Sigmoid colon (tissue), 7 donors: ENCODE results near the gene GSX1. TPM values are rescaled to one million over a fixed set of nuclear protein-coding genes. Genes with fewer than 3 reads are reported as not detected.
A peak's percentile ranks its signal among the peaks of the same experiment; 100 is the strongest.

Experiments
- DNase-seq: peaks from one replicate; pipeline ENCODE4 v3.0.0-alpha.2; 2019
- H3K27ac ChIP-seq, 4 donors: fragments of 200-600 bp; sonication (generic); one replicate each; pipeline ENCODE4 v1.5.1; 2016 to 2019; ENCODE audit warnings: mild to moderate bottlenecking in 1 of 4
- H3K27me3 ChIP-seq, 3 donors: fragments of 200-600 bp; sonication (generic); one replicate each; pipeline ENCODE4 v1.5.1; 2019; ENCODE audit warnings: mild to moderate bottlenecking in 1 of 3
- H3K36me3 ChIP-seq, 4 donors: fragments of 200-600 bp; sonication (generic); one replicate each; pipeline ENCODE4 v1.5.1; 2016 to 2019
- H3K4me1 ChIP-seq, 4 donors: fragments of 200-600 bp; sonication (generic); one replicate each; pipeline ENCODE4 v1.5.1; 2017 to 2019
- H3K4me3 ChIP-seq, 4 donors: fragments of 200-600 bp; sonication (generic); one replicate each; pipeline ENCODE4 v1.5.1; 2017 to 2019; ENCODE audit warnings: mild to moderate bottlenecking in 2 of 4, moderate library complexity in 1 of 4
- H3K9me3 ChIP-seq, 4 donors: fragments of 200-600 bp in 3 of 4; sonication (generic) in 3 of 4; one replicate each; pipeline versions ENCODE4 v1.5.1 to v1.6.1; 2013 to 2019
- CTCF ChIP-seq, 4 experiments: fragments of 450-650 bp in 3 of 4; fragments of 200-600 bp in 1 of 4; IDR thresholded peaks; one replicate each; pipeline ENCODE4 v1.5.1; 2016 to 2019; ENCODE audit warnings: antibody characterized with exemption in 4 of 4, mild to moderate bottlenecking in 3 of 4, moderate library complexity in 2 of 4
- EP300 ChIP-seq, 4 donors: sonication (generic); formaldehyde crosslinking; IDR thresholded peaks; one replicate each; pipeline ENCODE4 v1.6.1; 2017; ENCODE audit warnings: antibody characterized with exemption in 4 of 4
- POLR2A ChIP-seq, 2 donors: fragments of 450-650 bp; IDR thresholded peaks; one replicate each; pipeline ENCODE4 v1.6.1; 2016; ENCODE audit warnings: antibody characterized with exemption in 2 of 2, mild to moderate bottlenecking in 2 of 2, moderate library complexity in 2 of 2
- POLR2AphosphoS5 ChIP-seq, 4 donors: sonication (generic); formaldehyde crosslinking; IDR thresholded peaks; one replicate each; pipeline ENCODE4 v1.6.1; 2017; ENCODE audit warnings: antibody characterized with exemption in 4 of 4
- WGBS, 2 donors: extraction: QIAGEN DNeasy Blood & Tissue Kit; methylation state at CpG; one replicate each; pipeline ENCODE4 v1.1.7; 2013; 5-methylcytosine and 5-hydroxymethylcytosine counted together
- intact Hi-C: fragments of 100-400 bp; cut with DNase I; formaldehyde crosslinking; loops from one replicate; pipeline ENCODE4 v1.15.1; 2023
- polyA plus RNA-seq, 3 donors: library from polyadenylated mRNA; stranded (reverse); fragments of 200-250 nt; gene quantifications; one replicate each; pipeline ENCODE4 v1.2.3, GENCODE V29; 2013
- total RNA-seq, 4 donors: library from RNA; depleted of rRNA; stranded (reverse); fragments of >200 nt; gene quantifications; one replicate each; pipeline ENCODE4 v1.1.0, GENCODE V29; 2016
- donor health status: healthy with polysubstance abuse.
- donor health status: Bipolar disorder and iron deficiency.
- donor health status: healthy.

The GSX1 gene
- total and polyA plus RNA-seq, 7 donors = not detected

GRCh38 chr13:27789153-27789494 is 3.2 kb upstream of the GSX1 start:
- Histone ChIP-seq H3K9me3 (no peaks in the 10 kb centered on the region), H3K27ac (no peak overlapping the region), H3K36me3 (no peaks in the 10 kb centered on the region), H3K27me3 (peaks cover 54 to 80% (median 64%) of the 10 kb centered on the region in 3 donors), H3K4me1 (peaks cover 0 to 46% (median 41%) of the 10 kb centered on the region in 4 donors), H3K4me3 (no peak overlapping the region)
- intact Hi-C loops = loop anchor here (10.0 kb wide), 1 partner anchor 124 kb away; no protein-coding TSS in a partner anchor
- no peak for DNase-seq
- TF ChIP-seq POLR2A (IDR thresholded peaks at IDR 0.05) = no peak
- WGBS, 2 donors = 11 to 19% methylated on average over 6 of the region's 6 CpGs

GRCh38 chr13:27789495-27790303 is 2.6 kb upstream of the GSX1 start:
- peaks cover 60 to 81% (median 70%) of the 10 kb centered on the region in 3 donors for H3K27me3 ChIP-seq
- intact Hi-C loops = loop anchor here (10.0 kb wide), 1 partner anchor 125 kb away; no protein-coding TSS in a partner anchor
- H3K36me3 ChIP-seq = no peaks in the 10 kb centered on the region
- TF ChIP-seq POLR2A (IDR thresholded peaks at IDR 0.05) (no peak), EP300 (IDR thresholded peaks at IDR 0.05) (no peak), POLR2AphosphoS5 (IDR thresholded peaks at IDR 0.05) (no peak), CTCF (IDR thresholded peaks at IDR 0.05) (no peak)
- H3K27ac ChIP-seq = no peak overlapping the region
- DNase-seq = no peak
- peaks cover 0 to 46% (median 42%) of the 10 kb centered on the region in 4 donors for H3K4me1 ChIP-seq
- peak overlapping the region in 2 of 4 donors; percentile 3 to 19 for H3K4me3 ChIP-seq
- H3K9me3 ChIP-seq = no peaks in the 10 kb centered on the region
- 2 to 5% methylated on average over 55 of the region's 55 CpGs for WGBS, 2 donors

- Histone ChIP-seq H3K27me3 (peaks cover 68 to 89% (median 78%) of the 10 kb centered on the region in 3 donors), H3K4me1 (peaks cover 0 to 46% (median 42%) of the 10 kb centered on the region in 4 donors)
- intact Hi-C loops = no loop called here
Measured at GRCh38 chr13:27790523-27790922, 1.8 kb upstream of the GSX1 start.

GRCh38 chr13:27791146-27791900 is 960 bp upstream of the GSX1 start:
- Histone ChIP-seq H3K27ac (no peak overlapping the region), H3K9me3 (no peaks in the 10 kb centered on the region), H3K4me3 (peak overlapping the region in 3 of 4 donors; percentile 18 to 34 (median 24)), H3K27me3 (peaks cover 71 to 97% (median 86%) of the 10 kb centered on the region in 3 donors), H3K4me1 (peaks cover 0 to 46% (median 42%) of the 10 kb centered on the region in 4 donors), H3K36me3 (no peaks in the 10 kb centered on the region)
- intact Hi-C loops = no loop called here
- 10 to 22% methylated on average over 36 of the region's 36 CpGs for WGBS, 2 donors
- TF ChIP-seq EP300 (IDR thresholded peaks at IDR 0.05) = no peak
- no peak for TF ChIP-seq POLR2A (IDR thresholded peaks at IDR 0.05)
- TF ChIP-seq POLR2AphosphoS5 (IDR thresholded peaks at IDR 0.05) = no peak
- no peak for TF ChIP-seq CTCF (IDR thresholded peaks at IDR 0.05)
- DNase-seq = no peak

More at GRCh38 chr13:27790523-27790922, 1.8 kb upstream of the GSX1 start:
- no peak for TF ChIP-seq POLR2A (IDR thresholded peaks at IDR 0.05)
- TF ChIP-seq CTCF (IDR thresholded peaks at IDR 0.05) = no peak
- no peak for TF ChIP-seq EP300 (IDR thresholded peaks at IDR 0.05)
- no peak for TF ChIP-seq POLR2AphosphoS5 (IDR thresholded peaks at IDR 0.05)
- Histone ChIP-seq H3K9me3 (no peaks in the 10 kb centered on the region), H3K27ac (no peak overlapping the region), H3K36me3 (no peaks in the 10 kb centered on the region), H3K4me3 (peak overlapping the region in 3 of 4 donors; percentile 18 to 34 (median 24))
- no peak for DNase-seq
- 5 to 14% methylated on average over 23 of the region's 23 CpGs for WGBS, 2 donors

GRCh38 chr13:27791901-27792392 is 336 bp upstream of the GSX1 start:
- peaks cover 0 to 46% (median 42%) of the 10 kb centered on the region in 4 donors for H3K4me1 ChIP-seq
- peaks cover 71 to 100% (median 92%) of the 10 kb centered on the region in 3 donors for H3K27me3 ChIP-seq
- TF ChIP-seq EP300 (IDR thresholded peaks at IDR 0.05) = no peak
- no peak for TF ChIP-seq CTCF (IDR thresholded peaks at IDR 0.05)
- no peak for TF ChIP-seq POLR2AphosphoS5 (IDR thresholded peaks at IDR 0.05)
- TF ChIP-seq POLR2A (IDR thresholded peaks at IDR 0.05) = no peak
- no peaks in the 10 kb centered on the region for H3K9me3 ChIP-seq
- no peak overlapping the region for H3K27ac ChIP-seq
- WGBS, 2 donors = 13 to 25% methylated on average over 22 of the region's 22 CpGs
- intact Hi-C loops = no loop called here
- DNase-seq = no peak
- no peak overlapping the region for H3K4me3 ChIP-seq
- H3K36me3 ChIP-seq = no peaks in the 10 kb centered on the region
